H7 (cell line): Measurements from ENCODE around the gene CCDC106. TPM values are rescaled to one million over a fixed set of nuclear protein-coding genes. Genes with fewer than 3 reads are reported as not detected.

Source experiments
- total RNA-seq: library from RNA; depleted of rRNA; stranded (reverse); fragments of >200 nt; shearing (Covaris generic); gene quantifications from 2 replicates; pipeline ENCODE4 v1.2.3, GENCODE V29; 2014; rRNA removed

The CCDC106 gene
- total RNA-seq, 1 experiment from 2014 or later = 13.2 TPM

Other genes with a start within 250 kb of the CCDC106 start
- gene UBE2S, start 240.4 kb upstream of the CCDC106 start, total RNA-seq = 369 and 380 TPM in 2 replicates
- 0.04 and 0.07 TPM in 2 replicates for gene SHISA7, start 204.9 kb upstream of the CCDC106 start, total RNA-seq
- gene ISOC2, start 186.6 kb upstream of the CCDC106 start, total RNA-seq = 178 and 185 TPM in 2 replicates
- gene C19orf85, start 183.5 kb upstream of the CCDC106 start, total RNA-seq = 1.6 and 3.7 TPM in 2 replicates
- gene ZNF628, start 171.6 kb upstream of the CCDC106 start, total RNA-seq = 5.8 and 8.1 TPM in 2 replicates
- 56.0 and 71.2 TPM in 2 replicates for gene NAT14, start 163.0 kb upstream of the CCDC106 start, total RNA-seq
- gene SSC5D, start 159.8 kb upstream of the CCDC106 start, total RNA-seq = 0.48 and 0.87 TPM in 2 replicates
- 4.0 and 4.6 TPM in 2 replicates for gene SBK2, start 111.1 kb upstream of the CCDC106 start, total RNA-seq
- 0.17 and 2.4 TPM in 2 replicates for gene SBK3, start 102.7 kb upstream of the CCDC106 start, total RNA-seq
- gene ZNF579, start 67.4 kb upstream of the CCDC106 start, total RNA-seq = 17.2 and 20.5 TPM in 2 replicates
- gene FIZ1, start 48.7 kb upstream of the CCDC106 start, total RNA-seq = 4.3 and 4.7 TPM in 2 replicates
- gene ZNF524, start 47.9 kb upstream of the CCDC106 start, total RNA-seq = 11.2 and 13.6 TPM in 2 replicates
- gene ZNF865, start 42.6 kb upstream of the CCDC106 start, total RNA-seq = 3.5 and 4.9 TPM in 2 replicates
- 9.8 and 12.5 TPM in 2 replicates for gene ZNF784, start 23.6 kb upstream of the CCDC106 start, total RNA-seq
- gene ZNF580, start 7.2 kb upstream of the CCDC106 start, total RNA-seq = 16.0 and 25.0 TPM in 2 replicates
- 64.7 and 67.0 TPM in 2 replicates for gene ZNF581, start 4.6 kb upstream of the CCDC106 start, total RNA-seq
- 231 and 289 TPM in 2 replicates for gene U2AF2, start 6.8 kb downstream of the CCDC106 start, total RNA-seq
- 156 and 157 TPM in 2 replicates for gene EPN1, start 27.0 kb downstream of the CCDC106 start, total RNA-seq
- not detected in 2 replicates for gene NLRP9, start 90.2 kb downstream of the CCDC106 start, total RNA-seq
- not detected in 2 replicates for gene RFPL4A, start 110.9 kb downstream of the CCDC106 start, total RNA-seq
- gene RFPL4AL1, start 120.9 kb downstream of the CCDC106 start, total RNA-seq = not detected in 2 replicates
- gene NLRP11, start 183.8 kb downstream of the CCDC106 start, total RNA-seq = not detected in 2 replicates
- not detected in 2 replicates for gene NLRP4, start 188.3 kb downstream of the CCDC106 start, total RNA-seq